Esophagus muscularis mucosa (tissue), 4 donors: Measurements from ENCODE around the gene CDH8. TPM values are rescaled to one million over a fixed set of nuclear protein-coding genes. Genes with fewer than 3 reads are reported as not detected.
"Not testable (repeated sequence)": the region's sequence is repeated elsewhere in the genome, so short reads cannot be mapped to it uniquely, and the experiment has no call there.

ENCODE experiments used
- DNase-seq: peaks from one replicate; pipeline ENCODE4 v3.0.0-alpha.2; 2017; ENCODE audit errors: extremely low spot score
- H3K27ac ChIP-seq, 4 donors: fragments of 200-600 bp; sonication (generic); replicated peaks in 1 of 4; 1 replicate in 3 of 4; 2 replicates in 1 of 4; pipeline ENCODE4 v1.5.1; 2016 to 2019; ENCODE audit warnings: mild to moderate bottlenecking in 1 of 4
- H3K27me3 ChIP-seq, 4 donors: fragments of 200-600 bp; sonication (generic); one replicate each; pipeline versions ENCODE4 v1.5.1 to v1.6.0; 2016 to 2019
- H3K36me3 ChIP-seq, 4 donors: fragments of 200-600 bp; sonication (generic); one replicate each; pipeline ENCODE4 v1.5.1; 2016 to 2019
- H3K4me1 ChIP-seq, 4 donors: fragments of 200-600 bp; sonication (generic); one replicate each; pipeline ENCODE4 v1.5.1; 2016 to 2019
- H3K4me3 ChIP-seq, 4 donors: fragments of 200-600 bp; sonication (generic); 1 replicate in 2 of 4; 2 replicates in 2 of 4; pipeline ENCODE4 v1.5.1; 2016 to 2019; ENCODE audit warnings: mild to moderate bottlenecking in 4 of 4, moderate library complexity in 1 of 4
- H3K9me3 ChIP-seq, 4 donors: fragments of 200-600 bp; sonication (generic); 1 replicate in 3 of 4; 2 replicates in 1 of 4; pipeline ENCODE4 v1.5.1; 2016 to 2019
- CTCF ChIP-seq, 3 experiments: fragments of 200-600 bp in 2 of 3; fragments of 450-650 bp in 1 of 3; sonication (generic) in 2 of 3; IDR thresholded peaks; one replicate each; pipeline ENCODE4 v1.5.1; 2017 to 2019; ENCODE audit warnings: antibody characterized with exemption in 3 of 3, mild to moderate bottlenecking in 2 of 3, moderate library complexity in 1 of 3
- EP300 ChIP-seq: sonication (generic); formaldehyde crosslinking; IDR thresholded peaks from one replicate; pipeline ENCODE4 v1.6.1; 2017; ENCODE audit warnings: antibody characterized with exemption
- POLR2A ChIP-seq: fragments of 450-650 bp; IDR thresholded peaks from one replicate; pipeline ENCODE4 v1.6.1; 2017; ENCODE audit warnings: antibody characterized with exemption, moderate library complexity, mild to moderate bottlenecking, low read depth
- POLR2AphosphoS5 ChIP-seq, 2 donors: sonication (generic); formaldehyde crosslinking; IDR thresholded peaks; one replicate each; pipeline ENCODE4 v1.6.1; 2017; ENCODE audit warnings: antibody characterized with exemption in 2 of 2
- WGBS: methylation state at CpG from one replicate; pipeline ENCODE4 v1.1.5; 2018; 5-methylcytosine and 5-hydroxymethylcytosine counted together
- intact Hi-C: fragments of 100-400 bp; cut with DNase I; formaldehyde crosslinking; loops from one replicate; pipeline ENCODE4 v1.15.1; 2023
- total RNA-seq, 4 donors: library from RNA; depleted of rRNA; stranded (reverse); fragments of >200 nt; gene quantifications; one replicate each; pipeline versions ENCODE4 v1.1.0 to v1.2.1, GENCODE V29; 2016

The CDH8 gene
- total RNA-seq, 4 donors from 2014 or later = 0.42 to 3.6 (median 1.9) TPM

- TF ChIP-seq POLR2AphosphoS5 (IDR thresholded peaks at IDR 0.05) (no peak), CTCF (IDR thresholded peaks at IDR 0.05) (no peak), POLR2A (no peak)
- H3K4me3 ChIP-seq = no peak overlapping the region
- 93% methylated on average over 3 of the region's 3 CpGs for WGBS
- no peak overlapping the region for H3K27ac ChIP-seq
- intact Hi-C loops = no loop called here
- no peak for DNase-seq
- H3K27me3 ChIP-seq = no peaks in the 10 kb centered on the region
- no peaks in the 10 kb centered on the region for H3K36me3 ChIP-seq
- no peaks in the 10 kb centered on the region for H3K4me1 ChIP-seq
- no peaks in the 10 kb centered on the region for H3K9me3 ChIP-seq
Observed at GRCh38 chr16:61921373-61921772, 114.9 kb downstream of the CDH8 start.

- intact Hi-C loops, H3K36me3 ChIP-seq, H3K4me3 ChIP-seq, H3K27ac ChIP-seq, DNase-seq, H3K27me3 ChIP-seq, H3K9me3 ChIP-seq, H3K4me1 ChIP-seq: not testable (repeated sequence)
- WGBS = 96% methylated on average over 21 of the region's 37 CpGs
Observed at GRCh38 chr16:61917865-61918826, 118.1 kb downstream of the CDH8 start.

- no peaks in the 10 kb centered on the region for H3K9me3 ChIP-seq
- intact Hi-C loops = no loop called here
- no peaks in the 10 kb centered on the region for H3K36me3 ChIP-seq
- DNase-seq = no peak
- TF ChIP-seq CTCF (IDR thresholded peaks at IDR 0.05) (no peak), EP300 (no peak), POLR2AphosphoS5 (IDR thresholded peaks at IDR 0.05) (no peak), POLR2A (no peak)
- no peaks in the 10 kb centered on the region for H3K27me3 ChIP-seq
- no peaks in the 10 kb centered on the region for H3K4me1 ChIP-seq
- WGBS = 93% methylated on average over 3 of the region's 3 CpGs
- H3K4me3 ChIP-seq = no peak overlapping the region
- no peak overlapping the region for H3K27ac ChIP-seq
Observed at GRCh38 chr16:61915569-61915968, 120.7 kb downstream of the CDH8 start.

- TF ChIP-seq POLR2A = no peak
- no peak for TF ChIP-seq CTCF (IDR thresholded peaks at IDR 0.05)
- TF ChIP-seq EP300 = no peak
- no peak for TF ChIP-seq POLR2AphosphoS5 (IDR thresholded peaks at IDR 0.05)
- H3K27ac ChIP-seq = no peak overlapping the region
- H3K4me1 ChIP-seq = peaks cover 0 to 6% (median 2%) of the 10 kb centered on the region in 4 donors
- no peaks in the 10 kb centered on the region for H3K36me3 ChIP-seq
- H3K27me3 ChIP-seq = no peaks in the 10 kb centered on the region
- 35% methylated on average over 3 of the region's 3 CpGs for WGBS
- intact Hi-C loops = no loop called here
- no peak overlapping the region for H3K4me3 ChIP-seq
- DNase-seq = no peak
- no peaks in the 10 kb centered on the region for H3K9me3 ChIP-seq
Observed at GRCh38 chr16:61909074-61909473, 127.2 kb downstream of the CDH8 start.

GRCh38 chr16:61908426-61908825 is 127.8 kb downstream of the CDH8 start:
- DNase-seq = no peak
- peaks cover 0 to 6% (median 2%) of the 10 kb centered on the region in 4 donors for H3K4me1 ChIP-seq
- 69% methylated on average over 1 of the region's 1 CpG for WGBS
- H3K36me3 ChIP-seq = no peaks in the 10 kb centered on the region
- no peak overlapping the region for H3K27ac ChIP-seq
- no peaks in the 10 kb centered on the region for H3K27me3 ChIP-seq
- TF ChIP-seq CTCF (IDR thresholded peaks at IDR 0.05) = no peak
- TF ChIP-seq POLR2AphosphoS5 (IDR thresholded peaks at IDR 0.05) = no peak
- TF ChIP-seq POLR2A = no peak
- TF ChIP-seq EP300 = no peak
- intact Hi-C loops = no loop called here
- no peak overlapping the region for H3K4me3 ChIP-seq
- no peaks in the 10 kb centered on the region for H3K9me3 ChIP-seq
